Endodermal cell (in vitro differentiated cells): ENCODE measurements around the gene HTR3E. TPM values are rescaled to one million over a fixed set of nuclear protein-coding genes. Genes with fewer than 3 reads are reported as not detected.

Experiments
- DNase-seq: peaks from one replicate; pipeline ENCODE4 v3.0.0-alpha.2; 2017
- H3K27ac ChIP-seq: 2 replicates; pipeline ENCODE4 v1.5.1; 2013; ENCODE audit warnings: mild to moderate bottlenecking, low read depth, low read length, moderate library complexity
- H3K27me3 ChIP-seq: 2 replicates; pipeline ENCODE4 v1.6.1; 2013; ENCODE audit warnings: mild to moderate bottlenecking, low read length, moderate library complexity; ENCODE audit not compliant: insufficient read depth, control insufficient read depth, poor library complexity, severe bottlenecking
- H3K36me3 ChIP-seq: 2 replicates; pipeline ENCODE4 v1.7.0; 2013; ENCODE audit warnings: mild to moderate bottlenecking, low read length, moderate library complexity; ENCODE audit not compliant: control insufficient read depth, insufficient read depth
- H3K4me1 ChIP-seq: one replicate; pipeline ENCODE4 v1.7.0; 2013; ENCODE audit warnings: low read length; ENCODE audit not compliant: control insufficient read depth, insufficient read depth
- H3K4me3 ChIP-seq: 2 replicates; pipeline ENCODE4 v1.5.1; 2013; ENCODE audit warnings: mild to moderate bottlenecking, low read length, moderate library complexity
- H3K9ac ChIP-seq: 2 replicates; pipeline ENCODE4 v1.6.1; 2013; ENCODE audit warnings: mild to moderate bottlenecking, low read length, moderate library complexity; ENCODE audit not compliant: poor library complexity, severe bottlenecking; ENCODE audit errors: extremely low read depth
- H3K9me3 ChIP-seq: 2 replicates; pipeline ENCODE4 v1.6.1; 2013; ENCODE audit warnings: mild to moderate bottlenecking, low read length, moderate library complexity; ENCODE audit not compliant: control insufficient read depth
- H3K27ac Mint-ChIP-seq: 2 replicates; pipeline ENCODE4 v1.8.0; 2020; ENCODE audit warnings: mixed read lengths
- H3K27me3 Mint-ChIP-seq: 2 replicates; pipeline ENCODE4 v1.8.0; 2021; ENCODE audit warnings: mild to moderate bottlenecking, mixed read lengths; ENCODE audit not compliant: insufficient read depth
- H3K36me3 Mint-ChIP-seq: 2 replicates; pipeline ENCODE4 v1.8.0; 2020; ENCODE audit warnings: low read depth, mixed read lengths
- H3K4me1 Mint-ChIP-seq: 2 replicates; pipeline ENCODE4 v1.8.0; 2020; ENCODE audit warnings: mixed read lengths
- H3K4me3 Mint-ChIP-seq: 2 replicates; pipeline ENCODE4 v1.8.0; 2020; ENCODE audit warnings: mild to moderate bottlenecking, moderate library complexity, mixed read lengths
- H3K9me3 Mint-ChIP-seq: 2 replicates; pipeline ENCODE4 v1.8.0; 2020; ENCODE audit warnings: mild to moderate bottlenecking, mixed read lengths
- CTCF ChIP-seq: fragments of 200-600 bp; sonication (generic); conservative IDR thresholded peaks from 2 replicates; pipeline ENCODE4 v1.5.0; 2021; ENCODE audit warnings: antibody characterized with exemption, mild to moderate bottlenecking
- WGBS, 2 experiments: methylation state at CpG; one replicate each; pipeline versions ENCODE4 v1.1.5 to v1.1.7; 2013; ENCODE audit warnings: missing lambda C conversion rate in 2 of 2, mixed read lengths in 1 of 2; ENCODE audit not compliant: insufficient coverage in 1 of 2, insufficient read length in 1 of 2; 5-methylcytosine and 5-hydroxymethylcytosine counted together
- total RNA-seq, 2 donors: library from RNA; stranded (reverse); fragmentation: NEBNext Ultra II Directional in 1 of 2; extraction: Animal tissue kit (Norgen Biotek cat#: 25700) in 1 of 2; gene quantifications; 2 replicates in 1 of 2; 3 replicates in 1 of 2; pipeline ENCODE4 v1.2.1, GENCODE V29; 2021

HTR3E gene
- total RNA-seq, 2 donors from 2014 or later: not detected

- H3K36me3 Mint-ChIP-seq: no peaks in the 10 kb centered on the region
- H3K27ac Mint-ChIP-seq: no peak overlapping the region
- no peak overlapping the region for H3K4me3 ChIP-seq
- H3K9ac ChIP-seq: no peak overlapping the region
- peak; percentile 79 for TF ChIP-seq CTCF
- no peak overlapping the region for H3K4me3 Mint-ChIP-seq
- peaks cover 5% of the 10 kb centered on the region for H3K27me3 ChIP-seq
- no peaks in the 10 kb centered on the region for H3K36me3 ChIP-seq
- DNase-seq: peak; percentile 84
- no peak overlapping the region for H3K27ac ChIP-seq
- H3K27me3 Mint-ChIP-seq: peaks cover 16% of the 10 kb centered on the region
- 24% methylated on average over 2 of the region's 2 CpGs; no CpG with 5 or more reads in 1 of the 2 experiments for WGBS, 2 experiments
- H3K4me1 Mint-ChIP-seq: peaks cover 2% of the 10 kb centered on the region
- no peaks in the 10 kb centered on the region for H3K4me1 ChIP-seq
- no peaks in the 10 kb centered on the region for H3K9me3 Mint-ChIP-seq
- no peaks in the 10 kb centered on the region for H3K9me3 ChIP-seq
Measured at GRCh38 chr3:184129012-184129411, 32.1 kb downstream of the HTR3E start.

GRCh38 chr3:184132945-184133344 lies 36.1 kb downstream of the HTR3E start:
- H3K36me3 ChIP-seq: peaks cover 6% of the 10 kb centered on the region
- no peak overlapping the region for H3K4me3 ChIP-seq
- no peak for DNase-seq
- H3K9me3 Mint-ChIP-seq: no peaks in the 10 kb centered on the region
- H3K27ac ChIP-seq: no peak overlapping the region
- peaks cover 16% of the 10 kb centered on the region for H3K27me3 Mint-ChIP-seq
- WGBS, 2 experiments: 88 to 90% methylated on average over 3 to 4 of the region's 4 CpGs
- no peak for TF ChIP-seq CTCF
- H3K36me3 Mint-ChIP-seq: peaks cover 5% of the 10 kb centered on the region
- no peaks in the 10 kb centered on the region for H3K9me3 ChIP-seq
- H3K9ac ChIP-seq: no peak overlapping the region
- no peaks in the 10 kb centered on the region for H3K4me1 ChIP-seq
- H3K4me3 Mint-ChIP-seq: no peak overlapping the region
- H3K27me3 ChIP-seq: peaks cover 5% of the 10 kb centered on the region
- H3K27ac Mint-ChIP-seq: no peak overlapping the region
- peaks cover 14% of the 10 kb centered on the region for H3K4me1 Mint-ChIP-seq

- Histone ChIP-seq H3K9ac (peak overlapping the region; percentile 81), H3K9me3 (no peaks in the 10 kb centered on the region), H3K4me3 (peak overlapping the region; percentile 94), H3K27me3 (peaks cover 5% of the 10 kb centered on the region), H3K36me3 (peaks cover 8% of the 10 kb centered on the region), H3K4me1 (no peaks in the 10 kb centered on the region), H3K27ac (no peak overlapping the region)
- Mint-ChIP-seq H3K36me3 (peaks cover 7% of the 10 kb centered on the region), H3K27ac (peak overlapping the region; percentile 71), H3K4me3 (peak overlapping the region; percentile 95), H3K4me1 (peaks cover 12% of the 10 kb centered on the region), H3K9me3 (no peaks in the 10 kb centered on the region), H3K27me3 (peaks cover 16% of the 10 kb centered on the region)
- TF ChIP-seq CTCF: no peak
- DNase-seq: peak; percentile 90
- 0 to 1% methylated on average over 24 to 36 of the region's 37 CpGs for WGBS, 2 experiments
Measured at GRCh38 chr3:184133840-184134745, 37.2 kb downstream of the HTR3E start.
